Stimulated activated CD4-positive, alpha-beta T cell treated with anti-CD3 and anti-CD28 coated beads, Interleukin-1b, Interleukin-23, amount 100 ng/mL, for 4 hours (primary cell): Measurements from ENCODE around the gene PDK4.
"Not testable (repeated sequence)": the region's sequence is repeated elsewhere in the genome, so short reads cannot be mapped to it uniquely, and the experiment has no call there.

Experiments used
- DNase-seq, 2 donors: peaks; one replicate each; pipeline ENCODE4 v3.0.0-alpha.2; 2020; ENCODE audit warnings: low read depth in 2 of 2

PDK4 gene

GRCh38 chr7:95569720-95570119, 26.6 kb downstream of the PDK4 start:
- no peak for DNase-seq

GRCh38 chr7:95560674-95561073, 35.6 kb downstream of the PDK4 start:
- no peak for DNase-seq

DNA sequence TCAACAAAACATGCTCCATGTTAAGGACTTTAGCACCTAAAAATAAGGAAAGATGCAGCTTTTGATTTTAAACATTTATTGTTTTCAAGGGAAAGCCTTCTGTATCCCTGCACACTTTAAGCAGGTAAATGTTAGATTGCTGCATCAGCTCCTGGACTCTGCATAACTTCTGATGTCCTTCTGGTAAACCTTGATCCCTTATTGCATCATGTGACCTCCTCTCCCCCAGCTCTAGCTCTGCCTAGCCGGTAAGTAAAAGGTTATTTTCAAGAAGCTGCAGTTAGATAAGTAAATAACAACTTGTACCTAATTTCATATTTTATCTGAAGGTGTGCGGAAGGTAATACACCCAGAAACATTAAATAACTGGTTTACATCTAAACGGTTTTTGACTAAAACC, 37.5 kb downstream of the PDK4 start:
- DNase-seq: no peak

DNA sequence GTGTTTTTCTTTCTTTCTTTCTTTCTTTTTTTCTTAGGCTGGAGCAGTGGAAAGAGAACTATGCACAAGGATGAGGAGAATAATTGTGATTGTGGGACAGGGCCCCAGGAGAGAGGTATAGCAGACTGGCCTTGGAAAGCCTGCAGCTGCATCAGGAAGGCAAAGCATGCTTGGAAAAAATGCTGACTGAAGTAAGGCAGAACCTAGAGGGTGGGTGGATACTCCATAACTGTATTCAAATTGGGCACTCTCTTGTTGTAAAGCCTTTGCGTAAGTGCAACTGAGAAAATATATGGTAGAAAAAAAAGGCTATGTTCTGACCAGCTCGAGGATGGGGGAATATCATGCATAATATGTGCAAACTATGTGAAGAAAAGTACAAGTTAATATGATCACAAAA, 39.5 kb downstream of the PDK4 start:
- DNase-seq: no peak

DNA sequence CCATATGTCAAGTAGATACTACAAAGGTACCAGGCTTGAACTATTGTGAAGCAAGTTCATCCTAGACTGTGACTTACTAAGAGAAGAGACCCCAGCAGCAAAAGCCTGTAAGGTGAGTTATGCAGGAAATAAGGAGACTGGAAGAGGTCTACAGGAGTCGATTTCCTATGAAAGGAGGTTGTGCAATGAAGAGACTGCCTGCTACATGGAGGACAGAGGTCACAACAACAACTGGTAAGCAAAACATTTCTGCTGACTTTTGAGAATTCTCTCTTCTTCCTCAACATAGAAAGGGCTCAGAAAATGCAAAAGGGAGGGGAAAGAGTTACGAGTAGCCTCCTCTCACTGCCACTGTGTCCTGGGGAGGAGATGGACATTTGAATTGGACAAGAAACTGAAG, 42.4 kb downstream of the PDK4 start:
- DNase-seq: no peak

DNA sequence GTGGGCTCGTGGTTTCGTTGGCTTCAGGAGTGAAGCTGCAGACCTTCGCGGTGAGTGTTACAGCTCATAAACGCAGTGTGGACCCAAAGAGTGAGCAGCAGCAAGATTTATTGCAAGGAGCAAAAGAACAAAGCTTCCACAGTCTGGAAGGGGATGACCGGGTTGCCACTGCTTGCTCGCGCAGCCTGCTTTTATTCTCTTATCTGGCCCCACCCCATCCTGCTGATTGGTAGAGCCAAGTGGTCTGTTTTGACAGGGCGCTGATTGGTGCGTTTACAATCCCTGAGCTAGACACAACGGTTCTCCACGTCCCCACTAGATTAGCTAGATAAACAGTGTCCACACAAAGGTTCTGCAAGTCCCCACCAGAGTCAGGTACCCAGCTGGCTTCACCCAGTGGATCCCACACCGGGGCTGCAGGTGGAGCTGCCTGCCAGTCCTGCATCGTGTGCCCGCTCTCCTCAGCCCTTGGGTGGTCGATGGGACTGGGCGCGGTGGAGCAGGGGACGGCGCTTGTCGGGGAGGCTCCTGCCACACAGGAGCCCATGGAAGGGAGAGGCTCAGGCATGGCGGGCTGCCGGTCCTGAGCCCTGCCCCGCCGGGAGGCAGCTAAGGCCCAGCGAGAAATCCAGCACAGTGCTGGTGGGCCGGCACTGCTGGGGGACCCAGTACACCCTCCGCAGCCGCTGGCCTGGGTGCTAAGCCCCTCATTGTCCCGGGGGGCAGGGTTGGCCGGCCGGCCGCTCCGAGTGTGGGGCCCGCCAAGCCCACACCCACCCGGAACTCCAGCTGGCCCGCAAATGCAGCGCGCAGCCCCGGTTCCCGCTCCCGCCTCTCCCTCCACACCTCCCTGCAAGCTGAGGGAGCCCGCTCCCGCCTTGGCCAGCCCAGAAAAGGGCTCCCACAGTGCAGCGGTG, 44.0 kb downstream of the PDK4 start:
- DNase-seq: not testable (repeated sequence)

- DNase-seq: no peak
Observed at GRCh38 chr7:95550546-95550945, 45.8 kb downstream of the PDK4 start.

GRCh38 chr7:95549818-95550529, 46.3 kb downstream of the PDK4 start:
- DNase-seq: no peak

DNA sequence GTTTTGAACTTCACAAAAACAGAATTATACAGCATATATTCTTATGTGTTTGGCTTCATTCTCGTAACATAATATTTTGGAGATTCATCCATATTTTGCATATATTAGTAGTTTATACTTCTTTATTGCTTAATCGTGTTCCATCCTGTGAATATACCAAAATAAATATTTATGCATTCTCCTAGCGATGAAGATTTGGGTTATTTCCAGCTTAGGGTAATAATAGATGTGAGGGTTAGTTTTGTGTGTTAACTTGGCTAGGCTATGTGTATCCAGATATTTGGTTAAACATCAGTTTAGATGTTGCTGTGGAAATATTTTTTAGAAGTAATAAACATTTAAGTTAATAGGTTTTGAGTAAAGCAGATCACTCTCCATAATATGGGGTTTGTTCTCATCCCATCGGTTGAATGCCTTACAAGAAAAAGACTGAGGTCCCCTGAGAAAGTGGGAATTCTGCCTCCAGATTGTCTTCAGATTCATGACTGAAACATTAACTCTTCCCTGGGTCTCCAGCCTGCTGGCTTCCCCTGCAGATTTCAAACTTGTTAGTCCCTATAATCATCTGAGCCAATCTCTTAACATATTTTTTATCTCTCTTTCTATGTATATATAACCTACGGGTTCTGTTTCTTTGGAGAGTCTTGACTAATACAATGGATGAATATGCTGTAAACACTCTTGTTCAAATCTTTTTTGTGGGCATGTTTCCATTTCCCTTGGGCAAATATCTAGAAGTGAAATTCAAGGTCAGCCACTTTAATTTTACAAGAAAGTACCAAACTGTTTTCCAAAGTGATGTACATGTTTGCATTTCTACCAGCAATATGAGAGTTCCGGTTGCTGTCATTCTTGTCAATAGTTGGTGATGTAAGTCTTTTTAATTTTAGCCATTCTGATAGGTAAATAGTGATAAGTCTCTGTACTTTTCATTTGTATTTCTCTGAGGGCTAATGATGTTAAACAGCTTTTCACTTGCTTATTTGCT, 48.7 kb downstream of the PDK4 start:
- no peak for DNase-seq

DNA sequence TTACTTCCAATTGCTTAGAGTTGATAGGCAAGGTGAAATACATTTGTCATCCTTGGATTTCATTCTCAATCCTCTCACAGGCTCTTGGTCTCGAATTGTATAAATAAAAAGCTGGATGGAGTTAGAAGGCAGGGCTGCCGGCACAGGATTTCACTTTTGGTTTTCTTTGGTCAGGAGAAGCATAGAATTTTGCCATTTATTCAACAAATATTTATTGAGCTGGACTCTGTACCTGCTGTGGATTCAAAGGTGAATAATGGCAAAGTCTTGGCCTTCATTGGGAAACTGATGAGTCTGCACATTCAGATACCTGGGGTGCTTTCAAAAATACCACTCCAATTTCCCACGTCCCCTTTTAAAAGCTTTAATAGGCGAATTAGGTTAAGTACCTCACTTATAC, 49.7 kb downstream of the PDK4 start:
- DNase-seq: no peak

DNA sequence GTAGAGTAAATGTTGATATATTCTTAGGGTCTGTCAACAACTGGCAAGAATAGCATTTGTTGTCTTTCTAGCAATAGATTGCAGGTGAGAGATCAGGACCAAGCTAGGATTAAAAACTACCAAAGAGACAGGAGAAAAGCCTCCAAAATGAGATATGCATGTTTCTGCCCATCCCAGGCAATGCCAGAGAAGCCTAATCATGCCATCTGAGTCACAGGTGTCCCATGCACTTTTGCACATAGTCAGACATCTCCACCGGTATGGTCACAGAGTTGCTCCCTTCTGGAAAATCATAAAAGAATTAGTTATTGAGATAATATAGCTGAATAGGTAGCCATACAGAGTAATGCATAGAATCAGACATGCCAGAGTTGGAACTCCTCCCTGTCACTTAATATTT, 50.6 kb downstream of the PDK4 start:
- no peak for DNase-seq

- DNase-seq: no peak
Observed at GRCh38 chr7:95545007-95545615, 51.2 kb downstream of the PDK4 start.

DNA sequence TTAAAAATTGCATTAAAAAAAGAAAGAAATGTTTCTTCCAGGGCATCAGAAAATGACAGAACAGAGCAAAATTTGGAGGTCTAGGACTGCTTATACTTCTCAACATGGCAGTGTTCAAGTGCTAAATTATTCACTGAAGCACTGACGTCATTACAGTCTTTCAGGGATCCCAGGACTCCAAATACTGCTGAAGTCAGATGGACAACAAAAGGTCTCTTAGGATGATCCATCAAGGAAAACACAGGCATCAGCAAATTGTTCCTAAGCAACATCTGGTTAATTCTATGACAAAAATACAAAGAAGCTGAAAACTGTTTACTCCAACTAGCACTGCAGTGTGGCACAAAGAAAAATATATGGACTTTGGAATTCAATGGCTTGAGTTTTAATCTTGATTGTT, 52.1 kb downstream of the PDK4 start:
- no peak for DNase-seq

GRCh38 chr7:95543312-95543711, 53.0 kb downstream of the PDK4 start:
- no peak for DNase-seq

DNA sequence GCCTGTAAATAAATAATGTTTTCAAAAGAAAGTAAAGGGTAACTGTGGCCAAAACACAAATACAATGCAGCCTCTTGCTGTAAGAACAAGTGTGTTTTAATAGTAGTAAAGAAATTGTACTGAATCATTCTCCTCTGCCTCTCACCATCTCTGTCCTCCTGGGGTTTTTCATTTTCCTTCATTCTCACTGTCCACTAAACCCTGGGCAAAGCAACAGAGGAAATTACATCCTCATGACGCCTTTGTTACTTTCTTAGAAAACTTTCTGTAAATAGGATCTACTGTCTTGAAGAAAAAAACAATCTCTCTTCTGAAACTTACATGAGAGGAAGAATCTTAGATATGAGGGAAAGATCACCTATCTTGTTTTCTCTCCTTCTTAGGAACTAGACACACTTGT, 56.0 kb downstream of the PDK4 start:
- DNase-seq: no peak

GRCh38 chr7:95539426-95539825, 56.9 kb downstream of the PDK4 start:
- no peak for DNase-seq

- no peak for DNase-seq
Observed at GRCh38 chr7:95537468-95537867, 58.8 kb downstream of the PDK4 start.

GRCh38 chr7:95536656-95537311, 59.5 kb downstream of the PDK4 start:
- DNase-seq: no peak

DNA sequence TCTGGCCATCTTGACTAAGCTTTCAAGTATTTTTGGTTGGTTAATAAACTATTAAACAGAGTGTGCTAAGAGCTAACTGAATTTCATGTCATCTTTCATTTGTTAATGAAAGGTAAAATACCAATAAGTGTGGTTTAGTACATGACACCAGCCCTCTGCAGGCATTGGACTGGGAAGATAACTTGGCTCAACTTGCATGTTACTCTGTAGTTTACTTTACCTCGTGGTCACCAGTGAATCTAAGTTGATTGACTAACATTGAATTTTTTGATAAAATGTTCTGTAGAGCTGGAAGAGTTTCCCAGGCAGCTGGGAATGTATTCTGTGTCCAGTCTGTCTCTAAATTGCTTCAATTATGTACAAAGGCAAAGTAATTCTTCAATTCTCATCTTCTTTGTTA, 60.7 kb downstream of the PDK4 start:
- DNase-seq: no peak

GRCh38 chr7:95534796-95535195, 61.5 kb downstream of the PDK4 start:
- no peak for DNase-seq
